Smooth muscle cell of the umbilical artery (primary cell): ENCODE measurements around the gene OR6C70. TPM values are rescaled to one million over a fixed set of nuclear protein-coding genes. Genes with fewer than 3 reads are reported as not detected.

Experiments
- total RNA-seq: library from RNA; depleted of rRNA; stranded (reverse); fragments of >200 nt; gene quantifications from 2 replicates; pipeline ENCODE4 v1.2.3, GENCODE V29; 2014

Gene OR6C70
- total RNA-seq, result not detected in 2 replicates

DNA sequence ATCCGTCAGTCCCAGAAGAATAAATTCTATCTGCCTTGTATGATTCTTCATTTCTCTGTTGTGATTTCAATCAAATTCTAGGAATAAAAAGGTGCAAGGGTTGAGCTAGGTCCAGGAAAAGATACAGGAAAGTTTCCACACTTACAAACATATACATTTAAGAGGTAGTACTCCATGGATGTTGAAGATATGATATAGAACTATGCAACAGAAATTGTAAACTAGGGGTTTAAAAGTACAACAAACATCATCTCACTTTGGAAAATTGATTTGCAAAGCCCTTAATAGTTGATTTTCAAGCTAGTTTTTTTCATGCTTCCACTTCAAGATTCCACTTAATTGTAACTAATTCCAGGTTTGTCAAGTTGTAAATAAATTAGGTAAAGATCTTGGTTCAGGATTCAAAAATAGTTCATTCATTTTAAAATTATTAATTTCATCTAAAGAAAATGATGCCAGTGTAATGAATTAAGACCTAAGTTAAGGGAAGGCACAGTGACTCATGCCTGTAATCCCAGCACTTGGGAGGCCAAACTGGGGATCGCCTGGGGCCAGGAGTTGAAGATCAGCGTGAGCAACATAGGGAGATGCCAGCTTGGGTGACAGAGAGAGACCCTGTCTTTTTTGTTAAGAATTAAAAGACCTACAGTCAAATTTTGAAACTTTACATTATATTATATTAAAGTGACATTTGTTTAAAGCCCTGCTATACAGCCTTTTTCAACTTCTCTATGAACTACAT, at the start of gene OR6C70:
OR6C70 (minus strand) TSS at position 51 of the 742 bp plus-strand sequence; CDS start at position 51, 0 bp downstream.

DNA sequence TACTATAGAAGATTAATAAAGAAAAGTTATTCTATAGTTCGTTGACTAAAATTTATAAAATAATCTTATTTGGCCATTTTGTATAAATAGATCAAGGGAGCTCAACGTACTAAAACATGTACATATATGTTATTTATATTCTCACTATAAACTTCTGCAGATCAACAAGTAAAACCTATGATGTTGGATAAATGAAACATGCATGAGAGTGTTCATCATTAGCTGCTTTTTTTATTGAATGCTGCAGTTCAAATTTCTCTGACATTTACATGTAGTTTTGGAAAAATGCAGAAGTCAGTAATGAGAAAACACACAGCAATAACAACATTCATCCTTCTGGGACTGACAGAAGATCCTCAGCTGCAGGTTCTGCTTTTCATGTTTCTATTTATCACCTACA, 22.1 kb upstream of the OR6C70 start, which contains the start of gene OR6C68:
OR6C68 (plus strand) TSS at position 301 of the 400 bp plus-strand sequence; CDS start at position 301, 0 bp downstream.

DNA sequence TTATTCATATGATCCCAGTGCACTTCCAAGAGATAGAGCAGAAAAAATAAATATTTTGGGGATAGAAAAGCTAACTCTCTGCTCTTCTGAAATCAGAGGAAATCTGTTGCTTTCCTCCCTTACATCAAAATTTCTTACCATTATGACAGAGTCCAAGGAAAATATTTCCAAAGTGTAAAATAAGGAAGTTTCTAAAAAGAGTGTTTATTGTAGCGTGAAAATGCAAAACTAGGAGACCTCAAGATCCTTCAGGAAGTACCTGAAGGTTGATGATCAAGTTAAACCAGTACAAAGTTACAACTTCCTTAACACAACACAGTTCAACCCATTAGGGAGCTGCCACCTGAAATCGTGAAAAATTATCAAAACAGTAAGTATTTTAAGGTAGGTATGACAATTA, 26.2 kb downstream of the OR6C70 start, which contains the start of gene OR6C2:
OR6C2 (plus strand) TSS at position 301 of the 400 bp plus-strand sequence. CDS start 8,138 bp downstream, outside the sequence.

DNA sequence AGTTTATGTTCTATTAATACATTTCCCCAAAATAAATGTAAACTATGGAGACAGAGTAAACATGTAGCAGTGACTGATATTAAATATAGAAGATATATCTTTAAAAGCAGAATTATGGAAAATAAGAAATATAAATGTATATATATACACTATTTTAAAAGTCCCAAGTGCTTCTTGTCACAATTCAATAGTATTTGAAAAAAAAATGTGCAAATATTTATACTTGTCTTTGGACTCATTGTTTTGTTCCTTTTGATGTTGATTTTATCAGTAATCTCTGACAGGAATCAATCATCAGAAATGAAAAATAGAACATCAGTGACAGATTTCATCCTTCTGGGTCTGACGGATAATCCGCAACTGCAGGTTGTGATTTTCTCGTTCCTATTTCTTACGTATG, 44.0 kb downstream of the OR6C70 start, which contains the start of gene OR6C76:
OR6C76 (plus strand) TSS at position 301 of the 400 bp plus-strand sequence; CDS start at position 301, 0 bp downstream.

Other genes starting within 250 kb of the OR6C70 start
- not detected in 2 replicates for gene OR10A7, start 249.1 kb downstream of the OR6C70 start, total RNA-seq
- not detected in 2 replicates for gene OR6C74, start 225.5 kb downstream of the OR6C70 start, total RNA-seq
- not detected in 2 replicates for gene OR6C6, start 173.6 kb downstream of the OR6C70 start, total RNA-seq
- not detected in 2 replicates for gene OR6C1, start 155.8 kb downstream of the OR6C70 start, total RNA-seq
- not detected in 2 replicates for gene OR6C3, start 139.4 kb downstream of the OR6C70 start, total RNA-seq
- not detected in 2 replicates for gene OR6C75, start 107.2 kb downstream of the OR6C70 start, total RNA-seq
- not detected in 2 replicates for gene OR6C65, start 69.6 kb downstream of the OR6C70 start, total RNA-seq
- not detected in 2 replicates for gene OR6C76, start 43.9 kb downstream of the OR6C70 start, total RNA-seq
- not detected in 2 replicates for gene OR6C2, start 26.1 kb downstream of the OR6C70 start, total RNA-seq
- not detected in 2 replicates for gene OR6C68, start 22.2 kb upstream of the OR6C70 start, total RNA-seq
- not detected in 2 replicates for gene OR6C4, start 79.5 kb upstream of the OR6C70 start, total RNA-seq
- gene OR2AP1, start 102.3 kb upstream of the OR6C70 start, total RNA-seq, result not detected in 2 replicates
- gene OR10P1, start 166.8 kb upstream of the OR6C70 start, total RNA-seq, result not detected in 2 replicates
- gene ITGA7, start 237.8 kb upstream of the OR6C70 start, total RNA-seq, result 1.8 and 23.6 TPM in 2 replicates
- gene BLOC1S1, start 245.9 kb upstream of the OR6C70 start, total RNA-seq, result 51.2 and 82.0 TPM in 2 replicates